ENCODE results near the gene MINDY2. TPM values are rescaled to one million over a fixed set of nuclear protein-coding genes. Genes with fewer than 3 reads are reported as not detected.

MINDY2 gene
- total RNA-seq, 1 experiment from 2014 or later, result 29.9 TPM

DNA sequence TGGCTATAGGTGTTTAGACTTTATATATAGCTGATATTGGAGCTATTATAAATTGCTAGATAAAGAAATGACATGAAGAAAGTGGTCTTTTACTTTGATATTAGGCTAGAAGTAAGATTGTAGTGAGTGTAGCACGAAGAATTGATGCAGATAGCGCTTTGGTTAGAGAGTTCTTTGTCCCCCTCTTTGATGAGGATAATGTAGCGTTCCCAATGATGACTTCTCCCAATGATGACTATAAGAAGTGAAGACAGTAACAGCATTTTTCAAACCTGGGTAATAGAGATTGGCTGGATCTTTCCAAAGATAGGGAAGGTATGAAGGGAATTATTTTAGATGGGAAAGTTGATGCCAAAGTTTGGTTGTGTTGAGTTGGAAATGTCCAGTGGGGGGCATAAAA lies 4.3 kb downstream of the MINDY2 start:
- no peak for TF ChIP-seq EMX1 (CRISPR knock-in tag; IDR thresholded peaks at IDR 0.05)
- TF ChIP-seq, protein P1, sequence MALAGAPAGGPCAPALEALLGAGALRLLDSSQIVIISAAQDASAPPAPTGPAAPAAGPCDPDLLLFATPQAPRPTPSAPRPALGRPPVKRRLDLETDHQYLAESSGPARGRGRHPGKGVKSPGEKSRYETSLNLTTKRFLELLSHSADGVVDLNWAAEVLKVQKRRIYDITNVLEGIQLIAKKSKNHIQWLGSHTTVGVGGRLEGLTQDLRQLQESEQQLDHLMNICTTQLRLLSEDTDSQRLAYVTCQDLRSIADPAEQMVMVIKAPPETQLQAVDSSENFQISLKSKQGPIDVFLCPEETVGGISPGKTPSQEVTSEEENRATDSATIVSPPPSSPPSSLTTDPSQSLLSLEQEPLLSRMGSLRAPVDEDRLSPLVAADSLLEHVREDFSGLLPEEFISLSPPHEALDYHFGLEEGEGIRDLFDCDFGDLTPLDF (CRISPR knock-in tag; IDR thresholded peaks at IDR 0.05), result no peak
- TF ChIP-seq ZNF396 (CRISPR knock-in tag; IDR thresholded peaks at IDR 0.05; ENCODE audit: borderline replicate concordance), result no peak
- no peak for TF ChIP-seq SMAD4 (CRISPR knock-in tag; IDR thresholded peaks at IDR 0.05)
- TF ChIP-seq, protein P2, sequence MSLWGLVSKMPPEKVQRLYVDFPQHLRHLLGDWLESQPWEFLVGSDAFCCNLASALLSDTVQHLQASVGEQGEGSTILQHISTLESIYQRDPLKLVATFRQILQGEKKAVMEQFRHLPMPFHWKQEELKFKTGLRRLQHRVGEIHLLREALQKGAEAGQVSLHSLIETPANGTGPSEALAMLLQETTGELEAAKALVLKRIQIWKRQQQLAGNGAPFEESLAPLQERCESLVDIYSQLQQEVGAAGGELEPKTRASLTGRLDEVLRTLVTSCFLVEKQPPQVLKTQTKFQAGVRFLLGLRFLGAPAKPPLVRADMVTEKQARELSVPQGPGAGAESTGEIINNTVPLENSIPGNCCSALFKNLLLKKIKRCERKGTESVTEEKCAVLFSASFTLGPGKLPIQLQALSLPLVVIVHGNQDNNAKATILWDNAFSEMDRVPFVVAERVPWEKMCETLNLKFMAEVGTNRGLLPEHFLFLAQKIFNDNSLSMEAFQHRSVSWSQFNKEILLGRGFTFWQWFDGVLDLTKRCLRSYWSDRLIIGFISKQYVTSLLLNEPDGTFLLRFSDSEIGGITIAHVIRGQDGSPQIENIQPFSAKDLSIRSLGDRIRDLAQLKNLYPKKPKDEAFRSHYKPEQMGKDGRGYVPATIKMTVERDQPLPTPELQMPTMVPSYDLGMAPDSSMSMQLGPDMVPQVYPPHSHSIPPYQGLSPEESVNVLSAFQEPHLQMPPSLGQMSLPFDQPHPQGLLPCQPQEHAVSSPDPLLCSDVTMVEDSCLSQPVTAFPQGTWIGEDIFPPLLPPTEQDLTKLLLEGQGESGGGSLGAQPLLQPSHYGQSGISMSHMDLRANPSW (CRISPR knock-in tag; conservative IDR thresholded peaks at IDR 0.05; ENCODE audit: low read depth), result no peak
- TF ChIP-seq TEAD4 (CRISPR knock-in tag; IDR thresholded peaks at IDR 0.05), result no peak
- no peak for TF ChIP-seq NFATC4 (CRISPR knock-in tag; IDR thresholded peaks at IDR 0.05)
- no peak for TF ChIP-seq TP53 (CRISPR knock-in tag; IDR thresholded peaks at IDR 0.05)
- no peak for TF ChIP-seq ESRRA (CRISPR knock-in tag; IDR thresholded peaks at IDR 0.05; ENCODE audit: borderline replicate concordance)
- TF ChIP-seq, protein P3, sequence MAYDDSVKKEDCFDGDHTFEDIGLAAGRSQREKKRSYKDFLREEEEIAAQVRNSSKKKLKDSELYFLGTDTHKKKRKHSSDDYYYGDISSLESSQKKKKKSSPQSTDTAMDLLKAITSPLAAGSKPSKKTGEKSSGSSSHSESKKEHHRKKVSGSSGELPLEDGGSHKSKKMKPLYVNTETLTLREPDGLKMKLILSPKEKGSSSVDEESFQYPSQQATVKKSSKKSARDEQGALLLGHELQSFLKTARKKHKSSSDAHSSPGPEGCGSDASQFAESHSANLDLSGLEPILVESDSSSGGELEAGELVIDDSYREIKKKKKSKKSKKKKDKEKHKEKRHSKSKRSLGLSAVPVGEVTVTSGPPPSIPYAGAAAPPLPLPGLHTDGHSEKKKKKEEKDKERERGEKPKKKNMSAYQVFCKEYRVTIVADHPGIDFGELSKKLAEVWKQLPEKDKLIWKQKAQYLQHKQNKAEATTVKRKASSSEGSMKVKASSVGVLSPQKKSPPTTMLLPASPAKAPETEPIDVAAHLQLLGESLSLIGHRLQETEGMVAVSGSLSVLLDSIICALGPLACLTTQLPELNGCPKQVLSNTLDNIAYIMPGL (CRISPR knock-in tag; IDR thresholded peaks at IDR 0.05), result no peak
- TF ChIP-seq, protein P4, sequence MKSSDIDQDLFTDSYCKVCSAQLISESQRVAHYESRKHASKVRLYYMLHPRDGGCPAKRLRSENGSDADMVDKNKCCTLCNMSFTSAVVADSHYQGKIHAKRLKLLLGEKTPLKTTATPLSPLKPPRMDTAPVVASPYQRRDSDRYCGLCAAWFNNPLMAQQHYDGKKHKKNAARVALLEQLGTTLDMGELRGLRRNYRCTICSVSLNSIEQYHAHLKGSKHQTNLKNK (CRISPR knock-in tag; IDR thresholded peaks at IDR 0.05), result no peak
- no peak for TF ChIP-seq SP1 (CRISPR knock-in tag; conservative IDR thresholded peaks at IDR 0.05)
- TF ChIP-seq ZNF121 (CRISPR knock-in tag; IDR thresholded peaks at IDR 0.05), result no peak
- H3K27ac Mint-ChIP-seq, result no peak overlapping the region
- CTCF ChIA-PET, result no interaction called here
- ATAC-seq (no peak), DNase-seq (ENCODE audit: low spot score) (no peak)
- peaks cover 11% of the 10 kb centered on the region for H3K4me1 Mint-ChIP-seq
- H3K27me3 Mint-ChIP-seq (ENCODE audit: low read depth), result no peaks in the 10 kb centered on the region
- POLR2A ChIA-PET, result interaction anchor here (0.6 kb wide), 1 partner anchor 46 kb away, joined by 8 read pairs; no protein-coding TSS in a partner anchor
- no peak overlapping the region for H3K4me3 Mint-ChIP-seq
- H3K36me3 Mint-ChIP-seq, result no peaks in the 10 kb centered on the region
- H3K9me3 Mint-ChIP-seq, result no peaks in the 10 kb centered on the region

DNA sequence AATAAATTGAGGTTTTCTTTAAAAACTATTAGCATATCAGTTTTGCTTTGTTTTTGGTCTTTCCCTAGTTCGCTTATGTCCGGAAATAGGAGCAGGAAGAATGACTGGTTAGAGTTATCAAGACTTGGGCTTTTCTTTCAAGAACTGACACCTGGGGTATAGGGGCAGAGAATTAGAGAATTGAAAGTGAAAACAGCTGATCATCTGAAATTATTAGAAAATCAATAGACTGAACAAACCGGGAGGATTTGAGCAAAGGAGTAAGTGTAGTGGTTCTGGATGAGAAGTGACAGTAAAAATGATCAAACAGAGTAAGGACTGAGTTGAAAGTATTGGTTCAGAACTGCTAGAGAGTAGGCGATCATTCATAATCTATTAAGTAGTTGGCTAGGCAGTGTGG lies 6.0 kb downstream of the MINDY2 start:
- ChIA-PET POLR2A (no interaction called here), CTCF (no interaction called here)
- no peaks in the 10 kb centered on the region for H3K9me3 Mint-ChIP-seq
- peaks cover 8% of the 10 kb centered on the region for H3K4me1 Mint-ChIP-seq
- ATAC-seq, result no peak
- no peak overlapping the region for H3K4me3 Mint-ChIP-seq
- H3K36me3 Mint-ChIP-seq, result no peaks in the 10 kb centered on the region
- no peak for DNase-seq (ENCODE audit: low spot score)
- no peak for TF ChIP-seq HMGA2 (CRISPR knock-in tag; IDR thresholded peaks at IDR 0.05)
- TF ChIP-seq, protein P1 (CRISPR knock-in tag; IDR thresholded peaks at IDR 0.05), result no peak
- H3K27me3 Mint-ChIP-seq (ENCODE audit: low read depth), result no peaks in the 10 kb centered on the region
- H3K27ac Mint-ChIP-seq, result no peak overlapping the region; the same call in 1 of the 2 replicates

DNA sequence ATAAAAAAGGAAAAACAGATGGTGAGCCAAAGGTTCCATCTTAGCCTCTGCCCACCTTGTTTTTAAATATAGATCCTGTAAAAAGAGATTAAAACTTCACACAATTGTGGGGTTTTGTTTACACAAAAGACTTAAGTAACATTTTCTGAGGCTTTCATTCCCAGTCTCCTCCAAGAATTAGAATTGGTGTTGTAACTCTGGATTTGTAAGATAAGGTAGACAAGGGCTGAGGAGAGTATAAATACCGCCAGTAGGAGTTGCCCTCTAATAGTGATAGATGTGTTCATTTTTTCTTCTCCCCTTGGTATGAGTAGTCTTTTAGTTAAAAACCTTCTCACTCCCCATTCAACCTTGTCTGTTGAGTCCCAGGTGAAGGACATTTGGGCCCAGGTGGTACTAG lies 8.5 kb downstream of the MINDY2 start:
- no peaks in the 10 kb centered on the region for H3K4me1 Mint-ChIP-seq

More for the DNA sequence above, 8.5 kb downstream of the MINDY2 start:
- no peak for ATAC-seq
- Mint-ChIP-seq H3K9me3 (no peaks in the 10 kb centered on the region; the same call in 1 of the 2 replicates), H3K27me3 (ENCODE audit: low read depth) (no peaks in the 10 kb centered on the region), H3K36me3 (peaks cover 5% of the 10 kb centered on the region; the same call in 1 of the 2 replicates), H3K27ac (no peak overlapping the region), H3K4me3 (no peak overlapping the region)
- TF ChIP-seq IRF2 (CRISPR knock-in tag; IDR thresholded peaks at IDR 0.05; ENCODE audit: borderline replicate concordance, low read depth) (no peak), EMX1 (CRISPR knock-in tag; IDR thresholded peaks at IDR 0.05) (no peak), CBFB (CRISPR knock-in tag; IDR thresholded peaks at IDR 0.05; ENCODE audit: low read depth) (no peak), TP53 (CRISPR knock-in tag; IDR thresholded peaks at IDR 0.05) (no peak), NFYB (CRISPR knock-in tag; conservative IDR thresholded peaks at IDR 0.05; ENCODE audit: low read depth) (no peak)
- TF ChIP-seq, protein P5, sequence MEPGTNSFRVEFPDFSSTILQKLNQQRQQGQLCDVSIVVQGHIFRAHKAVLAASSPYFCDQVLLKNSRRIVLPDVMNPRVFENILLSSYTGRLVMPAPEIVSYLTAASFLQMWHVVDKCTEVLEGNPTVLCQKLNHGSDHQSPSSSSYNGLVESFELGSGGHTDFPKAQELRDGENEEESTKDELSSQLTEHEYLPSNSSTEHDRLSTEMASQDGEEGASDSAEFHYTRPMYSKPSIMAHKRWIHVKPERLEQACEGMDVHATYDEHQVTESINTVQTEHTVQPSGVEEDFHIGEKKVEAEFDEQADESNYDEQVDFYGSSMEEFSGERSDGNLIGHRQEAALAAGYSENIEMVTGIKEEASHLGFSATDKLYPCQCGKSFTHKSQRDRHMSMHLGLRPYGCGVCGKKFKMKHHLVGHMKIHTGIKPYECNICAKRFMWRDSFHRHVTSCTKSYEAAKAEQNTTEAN (CRISPR knock-in tag; IDR thresholded peaks at IDR 0.05), result no peak
- ChIA-PET CTCF (no interaction called here), POLR2A (interaction anchor here (0.6 kb wide), 1 partner anchor 21 kb away, joined by 3 read pairs; no protein-coding TSS in a partner anchor)
- no peak for DNase-seq (ENCODE audit: low spot score)

All from WTC11 (cell line).